ENCODE data around the gene GAS2. TPM values are rescaled to one million over a fixed set of nuclear protein-coding genes. Genes with fewer than 3 reads are reported as not detected.

GAS2 gene
- total and polyA plus RNA-seq, 2 donors (not counting 3 experiments of a cell fraction or from before 2014, with no cell fraction given) = 0.54 to 0.88 TPM

GRCh38 chr11:22688914-22689313 lies 22.5 kb downstream of the GAS2 start:
- H2AFZ ChIP-seq (ENCODE audit: low read depth, low read length) = no peak overlapping the region
- POLR2A ChIA-PET = no interaction called here
- H3K36me3 ChIP-seq (ENCODE audit: control insufficient read depth in 2 of 2, extremely low read depth in 1 of 2, insufficient read depth in 2 of 2, low read length in 2 of 2) = no peaks in the 10 kb centered on the region
- no peaks in the 10 kb centered on the region for H3K9me3 ChIP-seq (replicated peaks; ENCODE audit: control insufficient read depth, insufficient read depth, low read length)
- dilution Hi-C loops (cut with MboI; ENCODE audit: extremely low pct_ligation_motif_present, low sequenced_read_pairs) = no loop called here
- BruUV-seq (replicated peaks) = no TSS peak
- H3K4me1 ChIP-seq (ENCODE audit: control insufficient read depth, extremely low read depth, insufficient read depth, low read length) = no peaks in the 10 kb centered on the region
- no peaks in the 10 kb centered on the region for H4K20me1 ChIP-seq (replicated peaks; ENCODE audit: control insufficient read depth, extremely low read depth, insufficient read depth, low read length)
- H3K27me3 ChIP-seq (ENCODE audit: control insufficient read depth in 2 of 2, insufficient read depth in 2 of 2, low read length in 2 of 2) = peaks cover 2 to 3% of the 10 kb centered on the region in 2 experiments
- H3K79me2 ChIP-seq (ENCODE audit: control insufficient read depth, insufficient read depth, low read length) = no peaks in the 10 kb centered on the region
- H3K4me3 ChIP-seq (replicated peaks in 1 of 3; ENCODE audit: insufficient read depth in 1 of 3, low read depth in 1 of 3, low read length in 3 of 3) = no peak overlapping the region
- DNase-seq (ENCODE audit: low read depth, low spot score) (no peak), FAIRE-seq (no peak)
- intact Hi-C loops (cut with micrococcal nuclease) = no loop called here
- no peak overlapping the region for H3K9ac ChIP-seq (replicated peaks; ENCODE audit: extremely low read depth, insufficient read depth, low read length)
- TF ChIP-seq POLR2A (IDR thresholded peaks at IDR 0.05; ENCODE audit: low read depth, low read length) = no peak
- TF ChIP-seq, protein P1, sequence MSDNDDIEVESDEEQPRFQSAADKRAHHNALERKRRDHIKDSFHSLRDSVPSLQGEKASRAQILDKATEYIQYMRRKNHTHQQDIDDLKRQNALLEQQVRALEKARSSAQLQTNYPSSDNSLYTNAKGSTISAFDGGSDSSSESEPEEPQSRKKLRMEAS (IDR thresholded peaks at IDR 0.05; ENCODE audit: insufficient read depth, insufficient read length) = no peak
- TF ChIP-seq GATA2 (IDR thresholded peaks at IDR 0.05; ENCODE audit: insufficient read depth, insufficient read length, low read depth, low read length) = no peak
- no peak for TF ChIP-seq FOS (IDR thresholded peaks at IDR 0.05; ENCODE audit: borderline replicate concordance, insufficient read depth, low read length)
- no peak for TF ChIP-seq POLR2AphosphoS5 (IDR thresholded peaks at IDR 0.05; ENCODE audit: insufficient read depth, low read depth, low read length)
- TF ChIP-seq JUN (IDR thresholded peaks at IDR 0.05; ENCODE audit: borderline replicate concordance, insufficient read depth, insufficient read length, low read depth) = no peak
- TF ChIP-seq, protein P2, sequence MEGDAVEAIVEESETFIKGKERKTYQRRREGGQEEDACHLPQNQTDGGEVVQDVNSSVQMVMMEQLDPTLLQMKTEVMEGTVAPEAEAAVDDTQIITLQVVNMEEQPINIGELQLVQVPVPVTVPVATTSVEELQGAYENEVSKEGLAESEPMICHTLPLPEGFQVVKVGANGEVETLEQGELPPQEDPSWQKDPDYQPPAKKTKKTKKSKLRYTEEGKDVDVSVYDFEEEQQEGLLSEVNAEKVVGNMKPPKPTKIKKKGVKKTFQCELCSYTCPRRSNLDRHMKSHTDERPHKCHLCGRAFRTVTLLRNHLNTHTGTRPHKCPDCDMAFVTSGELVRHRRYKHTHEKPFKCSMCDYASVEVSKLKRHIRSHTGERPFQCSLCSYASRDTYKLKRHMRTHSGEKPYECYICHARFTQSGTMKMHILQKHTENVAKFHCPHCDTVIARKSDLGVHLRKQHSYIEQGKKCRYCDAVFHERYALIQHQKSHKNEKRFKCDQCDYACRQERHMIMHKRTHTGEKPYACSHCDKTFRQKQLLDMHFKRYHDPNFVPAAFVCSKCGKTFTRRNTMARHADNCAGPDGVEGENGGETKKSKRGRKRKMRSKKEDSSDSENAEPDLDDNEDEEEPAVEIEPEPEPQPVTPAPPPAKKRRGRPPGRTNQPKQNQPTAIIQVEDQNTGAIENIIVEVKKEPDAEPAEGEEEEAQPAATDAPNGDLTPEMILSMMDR (IDR thresholded peaks at IDR 0.05; ENCODE audit: extremely low read depth in 1 of 2, insufficient read depth in 1 of 2, low read depth in 1 of 2, low read length in 2 of 2) = no peak
- no peak for TF ChIP-seq MYC (IDR thresholded peaks at IDR 0.05; ENCODE audit: low read depth, low read length)
- TF ChIP-seq EZH2 (IDR thresholded peaks at IDR 0.05; ENCODE audit: borderline replicate concordance, low read depth, low read length, severe bottlenecking) = no peak
- CTCF ChIA-PET = no interaction called here
- H3K27ac ChIP-seq (ENCODE audit: insufficient read depth, low read depth, low read length) = no peak overlapping the region
- H3K9me1 ChIP-seq (replicated peaks; ENCODE audit: control insufficient read depth, extremely low read depth, insufficient read depth, low read length) = no peaks in the 10 kb centered on the region
- H3K4me2 ChIP-seq (ENCODE audit: insufficient read depth, low read length) = no peak overlapping the region
